ENCODE results near the gene AGBL1. TPM values are rescaled to one million over a fixed set of nuclear protein-coding genes. Genes with fewer than 3 reads are reported as not detected.

AGBL1 gene
- total and polyA plus RNA-seq, 11 donors: under 0.01 to 0.08 (median 0.02) TPM; not detected in 8

DNA sequence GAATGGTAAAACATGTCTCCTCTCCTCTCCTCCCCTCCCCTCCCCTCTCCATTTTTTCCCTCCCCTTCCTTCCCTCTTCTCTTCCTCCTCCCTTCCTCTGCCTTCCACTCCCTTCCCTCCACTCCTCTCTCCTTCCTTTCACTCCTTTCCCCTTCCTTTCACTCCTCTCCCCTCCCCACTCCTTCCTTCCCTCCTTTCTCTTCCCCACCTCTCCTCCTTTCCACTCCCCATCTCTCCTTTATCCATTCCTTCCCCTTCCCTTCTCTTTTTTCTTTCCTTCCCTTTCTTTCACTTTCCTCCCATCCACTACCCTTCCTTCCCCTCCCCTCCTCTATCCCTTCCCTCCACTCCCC is 621.9 kb downstream of the AGBL1 start:
- no peak overlapping the region for H3K4me3 ChIP-seq
- intact Hi-C loops (cut with DNase I): no loop called here
- TF ChIP-seq POLR2A (IDR thresholded peaks at IDR 0.05): no peak
- TF ChIP-seq, protein P1, sequence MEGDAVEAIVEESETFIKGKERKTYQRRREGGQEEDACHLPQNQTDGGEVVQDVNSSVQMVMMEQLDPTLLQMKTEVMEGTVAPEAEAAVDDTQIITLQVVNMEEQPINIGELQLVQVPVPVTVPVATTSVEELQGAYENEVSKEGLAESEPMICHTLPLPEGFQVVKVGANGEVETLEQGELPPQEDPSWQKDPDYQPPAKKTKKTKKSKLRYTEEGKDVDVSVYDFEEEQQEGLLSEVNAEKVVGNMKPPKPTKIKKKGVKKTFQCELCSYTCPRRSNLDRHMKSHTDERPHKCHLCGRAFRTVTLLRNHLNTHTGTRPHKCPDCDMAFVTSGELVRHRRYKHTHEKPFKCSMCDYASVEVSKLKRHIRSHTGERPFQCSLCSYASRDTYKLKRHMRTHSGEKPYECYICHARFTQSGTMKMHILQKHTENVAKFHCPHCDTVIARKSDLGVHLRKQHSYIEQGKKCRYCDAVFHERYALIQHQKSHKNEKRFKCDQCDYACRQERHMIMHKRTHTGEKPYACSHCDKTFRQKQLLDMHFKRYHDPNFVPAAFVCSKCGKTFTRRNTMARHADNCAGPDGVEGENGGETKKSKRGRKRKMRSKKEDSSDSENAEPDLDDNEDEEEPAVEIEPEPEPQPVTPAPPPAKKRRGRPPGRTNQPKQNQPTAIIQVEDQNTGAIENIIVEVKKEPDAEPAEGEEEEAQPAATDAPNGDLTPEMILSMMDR (IDR thresholded peaks at IDR 0.05): no peak

DNA sequence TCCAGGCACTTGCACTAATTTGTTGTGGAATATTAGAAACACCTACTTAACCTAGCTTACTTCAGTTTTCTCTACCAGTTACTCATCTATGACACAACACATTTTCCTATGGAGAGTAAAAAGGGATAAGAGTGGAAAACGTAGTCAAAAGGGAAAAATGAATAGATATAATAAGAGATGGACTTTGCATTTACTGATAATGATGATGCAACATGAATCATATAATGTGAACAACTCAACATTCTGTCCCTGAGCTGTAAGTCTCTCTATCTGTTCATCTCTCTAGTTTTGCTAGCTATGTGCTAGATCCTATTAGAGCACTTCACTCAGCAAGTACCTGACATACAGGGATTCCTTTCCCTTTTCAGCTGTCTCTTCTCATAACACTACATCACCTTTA is 627.1 kb downstream of the AGBL1 start:
- no peak overlapping the region for H3K4me3 ChIP-seq
- H3K27ac ChIP-seq: no peak overlapping the region
- H3K27me3 ChIP-seq: peaks cover 0 to 8% (median 0%) of the 10 kb centered on the region in 9 donors
- H3K36me3 ChIP-seq: no peaks in the 10 kb centered on the region
- H3K4me1 ChIP-seq: no peaks in the 10 kb centered on the region
- TF ChIP-seq POLR2A (IDR thresholded peaks at IDR 0.05): no peak
- TF ChIP-seq, protein P1 (IDR thresholded peaks at IDR 0.05): no peak
- DNase-seq: no peak
- 40 to 62% (median 48%) methylated on average over 1 of the region's 1 CpG for WGBS, 4 donors
- H3K9me3 ChIP-seq: peaks cover 0 to 5% (median 0%) of the 10 kb centered on the region in 12 donors
- no peak for ATAC-seq
- intact Hi-C loops (cut with DNase I): no loop called here

More for the DNA sequence above, 621.9 kb downstream of the AGBL1 start:
- Histone ChIP-seq H3K4me1 (no peaks in the 10 kb centered on the region), H3K27ac (no peak overlapping the region), H3K36me3 (no peaks in the 10 kb centered on the region), H3K9me3 (peaks cover 0 to 5% (median 0%) of the 10 kb centered on the region in 12 donors), H3K27me3 (peaks cover 0 to 8% (median 0%) of the 10 kb centered on the region in 9 donors)
- ATAC-seq (no peak), DNase-seq (no peak)

DNA sequence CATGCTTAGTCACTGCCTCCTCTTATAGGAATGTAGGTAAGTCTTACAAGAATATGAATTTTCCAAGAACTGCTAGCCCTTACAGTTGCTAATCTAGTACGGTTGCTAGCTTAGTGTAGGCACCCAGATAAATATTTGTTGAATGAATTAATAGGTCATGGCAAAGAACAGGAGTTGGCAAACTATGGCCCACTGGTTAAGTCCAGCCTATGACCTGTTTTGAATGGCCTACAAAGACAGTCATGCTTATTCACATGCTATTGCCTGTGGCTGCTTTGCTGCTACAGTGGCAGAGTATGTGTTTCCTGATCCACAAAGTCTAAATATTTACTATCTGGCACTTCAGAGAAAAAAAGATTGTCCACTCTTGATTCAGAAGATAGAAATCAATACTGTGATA is 631.8 kb downstream of the AGBL1 start:
- H3K9me3 ChIP-seq: no peaks in the 10 kb centered on the region

DNA sequence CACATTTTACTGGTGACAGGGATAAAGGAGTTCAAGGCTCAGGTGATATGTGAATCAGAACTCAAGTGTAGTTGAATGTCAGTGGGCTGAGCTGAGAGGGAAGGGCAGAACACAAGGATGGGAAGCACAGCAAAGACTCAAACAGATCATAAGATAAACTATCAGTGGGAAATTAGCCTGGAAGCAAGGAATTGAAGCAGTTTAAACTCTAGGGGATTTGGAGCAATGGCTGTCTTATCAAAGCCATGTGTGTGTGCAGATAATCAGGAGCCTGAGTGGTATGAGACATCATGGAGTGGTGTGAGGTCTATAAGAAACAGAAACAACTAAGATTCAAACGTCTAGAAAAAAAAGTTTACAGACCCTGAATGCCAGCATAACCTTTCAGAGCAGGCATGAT is 634.6 kb downstream of the AGBL1 start:
- Histone ChIP-seq H3K27ac (no peak overlapping the region), H3K4me1 (no peaks in the 10 kb centered on the region), H3K36me3 (no peaks in the 10 kb centered on the region), H3K27me3 (no peaks in the 10 kb centered on the region), H3K4me3 (no peak overlapping the region), H3K9me3 (no peaks in the 10 kb centered on the region)
- DNase-seq (no peak), ATAC-seq (no peak)
- 0 to 6% (median 4%) methylated on average over 1 of the region's 1 CpG for WGBS, 4 donors
- TF ChIP-seq, protein P1 (IDR thresholded peaks at IDR 0.05): no peak
- no peak for TF ChIP-seq POLR2A (IDR thresholded peaks at IDR 0.05)
- intact Hi-C loops (cut with DNase I): loop anchor here in 2 of 10 donors (5.0 kb wide), 2 partner anchors 52 to 113 kb away; no protein-coding TSS in a partner anchor

More for the DNA sequence above, 631.8 kb downstream of the AGBL1 start:
- intact Hi-C loops (cut with DNase I): loop anchor here in 2 of 10 donors (5.0 kb wide), 2 partner anchors 49 to 116 kb away; no protein-coding TSS in a partner anchor
- Histone ChIP-seq H3K27me3 (no peaks in the 10 kb centered on the region), H3K4me3 (no peak overlapping the region), H3K27ac (no peak overlapping the region), H3K4me1 (no peaks in the 10 kb centered on the region), H3K36me3 (no peaks in the 10 kb centered on the region)
- WGBS, 4 donors: 85 to 94% (median 88%) methylated on average over 1 of the region's 1 CpG
- TF ChIP-seq POLR2A (IDR thresholded peaks at IDR 0.05): no peak
- TF ChIP-seq, protein P1 (IDR thresholded peaks at IDR 0.05): no peak
- DNase-seq (no peak), ATAC-seq (no peak)

Measured in heart left ventricle (tissue), 16 donors.